Daoy (cell line): ENCODE results near the gene CTNND2. TPM values are rescaled to one million over a fixed set of nuclear protein-coding genes. Genes with fewer than 3 reads are reported as not detected.
"Not testable (repeated sequence)": the region's sequence is repeated elsewhere in the genome, so short reads cannot be mapped to it uniquely, and the experiment has no call there.

Source experiments
- DNase-seq: peaks from one replicate; pipeline ENCODE4 v3.0.0-alpha.2; 2015; ENCODE audit warnings: low read depth
- total RNA-seq: library from RNA; depleted of rRNA; stranded (reverse); fragments of >200 nt; shearing (Covaris generic); gene quantifications from 2 replicates; pipeline ENCODE4 v1.2.3, GENCODE V29; 2014

The CTNND2 gene
- total RNA-seq, 1 experiment from 2014 or later: 4.5 TPM

- DNase-seq: peak; percentile 38
These were observed 224.6 kb downstream of the CTNND2 start for GRCh38 chr5:11679676-11680075.

GRCh38 chr5:11675184-11675583, 229.1 kb downstream of the CTNND2 start:
- DNase-seq: no peak

- no peak for DNase-seq
These were observed 231.7 kb downstream of the CTNND2 start for GRCh38 chr5:11672385-11673085.

DNA sequence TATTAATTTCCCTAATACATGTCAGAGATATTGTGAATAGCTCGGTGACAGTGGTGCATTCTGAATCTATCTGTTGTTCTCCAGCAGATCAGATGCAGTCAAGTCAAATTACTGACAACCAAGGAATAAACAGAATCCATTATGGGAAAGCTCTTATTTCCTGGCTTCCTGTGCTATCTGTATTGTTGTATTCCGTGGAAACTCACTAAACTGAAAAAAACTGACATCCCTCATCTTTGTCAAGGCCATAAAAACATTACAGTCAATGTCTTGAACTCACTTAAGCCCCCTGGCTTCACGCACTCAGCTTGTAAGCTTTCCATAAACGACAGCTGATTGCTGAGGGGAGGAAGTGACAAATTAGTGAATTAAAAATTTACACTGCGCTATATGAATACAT, 245.9 kb downstream of the CTNND2 start:
- no peak for DNase-seq

- no peak for DNase-seq
These were observed 247.3 kb downstream of the CTNND2 start for GRCh38 chr5:11656916-11657315.

DNA sequence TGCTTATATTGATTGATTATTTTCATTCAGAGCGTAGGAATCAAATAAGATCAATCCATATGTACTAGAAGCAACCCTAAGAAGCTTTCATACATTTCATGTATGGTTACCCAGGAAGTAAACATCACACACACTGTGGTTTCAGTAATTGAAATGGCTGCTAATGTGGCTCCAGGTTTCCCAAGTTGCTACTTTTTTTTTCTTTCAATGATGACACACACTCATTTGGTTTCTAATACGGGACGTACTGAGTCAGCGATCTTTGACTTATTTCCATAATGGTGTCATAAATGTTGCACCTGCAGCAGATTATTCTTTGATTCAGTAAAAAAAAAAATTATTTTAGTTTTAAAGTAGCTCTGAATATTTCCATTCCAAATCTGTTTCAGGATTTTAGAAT, 248.6 kb downstream of the CTNND2 start:
- DNase-seq: no peak

- no peak for DNase-seq
These were observed 253.3 kb downstream of the CTNND2 start for GRCh38 chr5:11650936-11651335.

- DNase-seq: no peak
These were observed 258.1 kb downstream of the CTNND2 start for GRCh38 chr5:11646141-11646540.

GRCh38 chr5:11642438-11642837, 261.8 kb downstream of the CTNND2 start:
- no peak for DNase-seq

GRCh38 chr5:11640158-11640873, 263.9 kb downstream of the CTNND2 start:
- no peak for DNase-seq

DNA sequence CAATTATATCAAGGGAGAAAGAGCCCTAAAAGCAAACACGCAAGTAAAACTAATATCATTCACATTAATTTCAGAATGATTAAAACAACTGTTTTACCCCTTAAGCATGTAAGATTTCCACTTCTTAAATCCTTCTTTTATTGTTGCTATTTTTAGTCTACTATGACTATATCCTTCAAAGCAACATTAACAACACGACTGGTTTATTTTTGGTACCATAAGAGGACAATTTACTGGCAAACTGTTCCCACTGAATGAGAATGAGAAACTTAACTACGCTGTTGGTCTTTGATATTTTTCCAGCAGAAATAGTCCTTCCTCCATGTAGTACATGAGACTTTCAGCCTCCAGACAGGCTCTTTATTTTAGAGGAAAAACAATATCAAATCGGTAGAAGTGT, 281.5 kb downstream of the CTNND2 start:
- no peak for DNase-seq

- no peak for DNase-seq
These were observed 284.1 kb downstream of the CTNND2 start for GRCh38 chr5:11620172-11620571.

DNA sequence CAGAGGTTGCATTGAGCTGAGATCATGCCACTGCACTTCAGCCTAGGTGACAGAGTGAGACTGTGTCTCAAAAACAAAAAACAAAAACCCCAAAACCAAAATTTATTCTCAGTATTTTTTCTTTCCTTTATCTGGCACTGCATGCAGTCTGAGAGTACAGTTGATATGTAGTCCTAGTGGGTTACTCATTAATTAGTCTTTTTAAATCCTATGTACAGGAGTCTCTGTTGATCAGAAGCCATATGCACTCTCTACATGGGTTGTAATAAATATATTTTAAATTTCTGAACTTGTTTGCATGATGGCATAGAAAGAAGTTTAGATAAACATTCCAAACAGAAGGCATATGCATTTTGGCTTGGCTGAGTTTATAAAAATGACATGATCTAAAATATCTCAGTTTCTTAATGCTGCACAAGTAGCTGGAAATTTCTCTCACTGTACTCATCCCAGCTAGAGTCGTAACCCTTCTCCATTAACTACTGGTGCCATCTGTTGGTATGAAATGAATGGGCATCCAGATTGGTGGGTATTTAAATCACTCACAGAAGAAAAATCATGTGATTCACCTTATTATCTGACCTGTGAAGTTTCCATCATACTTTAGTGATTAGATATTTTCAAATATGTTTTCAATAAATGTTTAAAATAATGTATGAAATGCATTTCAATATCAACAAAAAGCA, 284.8 kb downstream of the CTNND2 start:
- peak; percentile 37 for DNase-seq

- DNase-seq: peak; percentile 25
These were observed 287.2 kb downstream of the CTNND2 start for GRCh38 chr5:11617080-11617479.

GRCh38 chr5:11616624-11617023, 287.6 kb downstream of the CTNND2 start:
- DNase-seq: not testable (repeated sequence)

GRCh38 chr5:11611011-11611410, 293.2 kb downstream of the CTNND2 start:
- DNase-seq: no peak

GRCh38 chr5:11609570-11610303, 294.5 kb downstream of the CTNND2 start:
- no peak for DNase-seq

GRCh38 chr5:11608530-11608929, 295.7 kb downstream of the CTNND2 start:
- DNase-seq: no peak

DNA sequence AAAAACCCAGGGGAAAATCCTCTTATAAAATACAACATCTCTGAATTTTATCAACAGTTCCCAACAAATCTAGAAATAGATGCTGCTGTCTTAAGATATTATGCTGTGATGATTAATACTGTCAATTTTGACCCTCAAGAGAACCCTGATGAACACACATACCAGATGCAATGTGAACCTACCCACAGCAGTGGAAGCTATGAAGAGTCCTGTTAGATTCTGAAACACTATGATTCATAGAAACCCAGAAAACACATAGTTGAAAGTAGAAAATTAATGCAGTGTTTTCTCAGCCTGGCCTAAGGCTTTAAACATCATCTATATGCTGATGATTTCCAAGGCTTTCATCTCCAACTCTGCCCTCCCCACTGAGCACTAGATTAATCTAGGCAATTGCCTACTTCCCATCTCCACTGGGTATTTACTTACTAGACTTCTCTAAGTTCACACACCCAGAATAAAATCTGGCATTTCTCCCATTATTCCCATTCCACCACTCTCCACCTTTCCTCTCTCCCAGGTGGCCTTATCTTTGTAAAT, 296.2 kb downstream of the CTNND2 start:
- no peak for DNase-seq

DNA sequence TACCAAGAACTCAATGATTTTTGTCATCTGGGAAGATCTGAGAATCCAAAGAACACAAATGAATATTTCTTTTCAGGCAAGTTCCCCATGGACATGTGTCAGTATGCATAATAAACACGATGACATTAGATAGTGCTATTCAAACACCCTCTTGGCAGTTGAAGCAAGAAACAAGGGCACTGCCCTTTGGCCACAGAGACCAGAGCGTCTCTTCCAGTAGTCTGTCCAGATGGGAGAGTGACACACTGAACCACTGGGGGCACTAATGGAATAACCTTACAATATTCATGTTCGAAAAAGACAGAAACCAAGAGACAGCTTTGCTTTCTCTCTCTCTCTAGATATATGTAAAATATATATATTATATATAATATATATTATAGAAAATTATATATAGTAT, 301.9 kb downstream of the CTNND2 start:
- no peak for DNase-seq

DNA sequence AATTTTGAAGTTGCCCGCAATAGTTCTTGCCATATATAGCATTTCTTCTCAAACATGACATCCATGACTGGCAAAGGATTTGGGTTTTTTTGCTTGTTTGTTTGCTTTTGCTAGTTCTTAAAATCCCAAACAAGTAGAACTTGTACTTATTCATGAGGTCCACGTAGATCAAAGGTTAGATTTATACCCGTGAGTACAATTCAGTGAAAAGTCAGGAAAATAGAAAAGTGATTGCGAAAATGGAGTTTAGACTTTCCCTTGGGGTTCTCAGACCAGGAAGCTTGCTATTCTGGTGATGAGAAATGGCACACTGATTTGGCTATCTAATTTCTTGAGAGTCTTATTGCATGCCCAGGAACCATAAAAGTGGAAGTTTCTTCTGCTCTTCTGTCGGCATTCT, 304.7 kb downstream of the CTNND2 start:
- no peak for DNase-seq

DNA sequence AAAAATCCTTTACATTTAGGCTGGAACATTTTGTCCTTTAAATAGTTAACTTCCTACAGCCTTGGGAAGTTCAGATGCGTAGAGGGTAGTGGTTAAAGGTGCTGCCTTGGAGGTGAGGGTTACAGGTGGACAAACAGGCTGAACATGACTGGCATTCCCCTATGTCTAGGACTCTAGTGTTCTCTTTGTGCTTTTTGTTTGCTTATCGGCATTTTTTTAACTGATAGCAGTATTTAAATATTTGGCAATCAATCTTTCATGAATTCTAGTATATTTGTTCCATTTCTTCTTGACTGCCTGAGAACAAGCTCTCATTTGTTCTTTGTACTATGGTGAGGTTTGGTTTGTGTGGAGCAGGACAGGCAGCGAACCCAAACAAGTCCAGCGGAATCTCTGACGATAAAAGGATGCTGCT, 307.6 kb downstream of the CTNND2 start:
- DNase-seq: no peak
